HG03064 (cell line): ENCODE measurements around the gene GDNF.
"Not testable (repeated sequence)": the region's sequence is repeated elsewhere in the genome, so short reads cannot be mapped to it uniquely, and the experiment has no call there.

Source experiments
- ATAC-seq: cut with Tn5 transposase; IDR thresholded peaks from one replicate; pipeline ENCODE4 v1.9.1; 2021; ENCODE audit warnings: low read depth; ENCODE audit not compliant: unreplicated experiment

The GDNF gene

DNA sequence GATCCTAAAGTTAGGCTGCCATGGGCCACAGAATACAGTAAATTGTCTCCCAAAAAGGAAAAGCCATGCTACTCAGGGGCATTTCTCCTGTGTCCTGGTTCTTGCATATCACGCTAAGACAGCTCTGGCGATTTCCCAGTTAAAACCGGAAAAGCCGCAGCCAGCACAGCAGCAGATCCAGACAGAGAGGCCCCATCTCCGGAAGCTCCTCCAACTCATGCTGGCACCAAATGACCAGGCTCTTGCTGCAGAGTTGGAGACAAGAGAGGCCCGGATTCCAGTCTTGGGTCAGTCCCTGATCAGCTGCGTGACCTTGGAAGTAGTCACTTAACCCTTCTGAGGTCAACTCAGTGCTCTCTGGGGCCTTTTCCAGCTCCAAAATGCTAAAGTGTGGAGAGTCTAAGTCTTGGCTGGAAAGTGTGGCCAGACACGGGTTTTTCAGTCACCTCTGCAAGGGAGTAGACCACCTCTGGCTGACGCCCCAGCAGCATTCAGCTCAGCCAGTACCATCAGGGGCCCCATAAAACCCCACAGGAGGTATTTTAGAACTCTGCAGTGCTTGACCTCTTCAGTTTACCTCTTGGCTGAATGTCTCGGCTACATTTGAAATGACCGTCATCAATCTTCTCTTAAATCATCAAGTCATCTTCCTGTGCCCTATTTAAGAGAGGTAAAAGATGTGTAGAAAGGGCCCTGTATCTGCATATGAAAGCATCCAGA, 16.2 kb downstream of the GDNF start:
- ATAC-seq = no peak

DNA sequence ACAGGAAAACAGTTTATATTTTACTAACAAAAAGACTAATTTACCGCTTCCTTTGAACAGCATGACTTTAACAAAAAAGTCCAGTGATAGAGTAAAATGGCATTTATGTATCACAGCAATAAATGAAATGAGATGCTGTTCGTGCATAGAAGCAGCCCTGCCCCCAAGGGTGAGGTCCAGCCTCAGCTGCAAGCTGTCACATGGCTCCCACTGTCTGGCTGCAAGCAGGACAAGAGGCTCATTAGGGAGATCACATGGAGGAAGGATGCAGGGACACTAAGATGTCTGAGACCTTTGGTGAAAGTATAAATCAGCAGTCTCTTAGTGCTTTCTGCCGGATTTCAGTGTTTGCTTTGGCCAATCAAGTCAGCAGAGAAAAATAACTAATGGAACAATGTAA, 23.0 kb downstream of the GDNF start:
- no peak for ATAC-seq

DNA sequence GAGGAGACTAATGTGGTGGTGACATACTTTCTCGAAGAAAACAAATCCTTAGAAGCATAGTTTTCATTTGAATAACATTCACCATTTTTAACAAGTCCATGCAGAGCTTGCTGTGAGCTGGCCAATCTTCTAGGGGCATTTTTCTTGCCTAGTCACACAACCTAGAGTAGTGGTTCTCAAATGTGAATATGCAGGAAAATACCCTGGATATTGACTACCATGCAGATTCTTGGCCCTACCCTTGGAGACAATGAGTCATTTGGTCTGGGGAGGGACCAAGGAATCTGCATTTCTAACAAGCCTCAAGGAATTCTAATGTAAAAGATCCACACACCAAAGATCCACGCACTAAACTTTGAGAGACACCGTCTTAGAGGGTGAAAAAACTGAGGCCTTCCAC, 23.5 kb downstream of the GDNF start:
- ATAC-seq = no peak

- no peak for ATAC-seq
Measured at GRCh38 chr5:37815913-37816312, 23.9 kb downstream of the GDNF start.

DNA sequence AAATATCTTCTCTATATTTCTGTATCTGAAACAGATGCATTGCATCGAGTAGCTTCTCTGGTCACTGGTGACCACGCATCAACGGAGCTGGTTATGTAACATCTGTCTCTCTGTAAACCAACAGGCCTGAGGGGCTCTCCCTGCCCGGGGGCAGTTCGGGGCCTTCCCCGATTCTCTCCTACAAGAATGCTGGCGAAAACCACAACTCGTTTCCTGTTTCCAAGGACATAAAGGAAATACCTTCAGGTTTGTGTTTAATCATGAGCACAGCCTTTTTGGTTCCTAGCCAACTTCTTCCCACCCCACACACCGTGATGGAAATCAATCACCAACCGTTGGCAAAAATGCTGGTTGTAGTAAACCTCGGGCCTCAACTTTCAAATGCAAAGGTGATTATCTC, 25.1 kb downstream of the GDNF start:
- ATAC-seq = no peak

DNA sequence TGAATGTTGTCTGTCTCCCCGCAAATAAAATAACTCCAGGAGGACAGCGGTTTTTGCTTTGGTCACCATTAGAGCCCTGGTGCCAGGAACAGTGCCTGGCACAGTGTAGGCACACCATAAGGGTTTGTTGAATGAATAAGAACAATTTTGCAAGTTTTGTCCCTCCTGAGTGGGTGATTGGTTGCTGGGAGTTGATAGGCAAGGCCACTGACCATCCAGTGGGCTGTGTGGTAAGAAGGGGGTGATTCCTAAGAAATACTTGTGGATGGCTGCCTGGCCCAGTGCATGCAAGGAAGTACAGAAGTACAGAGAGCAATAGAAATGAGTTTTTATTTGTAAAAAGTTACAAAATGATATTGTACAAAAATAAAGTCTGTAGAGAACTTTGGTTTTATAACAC, 27.5 kb downstream of the GDNF start:
- no peak for ATAC-seq

DNA sequence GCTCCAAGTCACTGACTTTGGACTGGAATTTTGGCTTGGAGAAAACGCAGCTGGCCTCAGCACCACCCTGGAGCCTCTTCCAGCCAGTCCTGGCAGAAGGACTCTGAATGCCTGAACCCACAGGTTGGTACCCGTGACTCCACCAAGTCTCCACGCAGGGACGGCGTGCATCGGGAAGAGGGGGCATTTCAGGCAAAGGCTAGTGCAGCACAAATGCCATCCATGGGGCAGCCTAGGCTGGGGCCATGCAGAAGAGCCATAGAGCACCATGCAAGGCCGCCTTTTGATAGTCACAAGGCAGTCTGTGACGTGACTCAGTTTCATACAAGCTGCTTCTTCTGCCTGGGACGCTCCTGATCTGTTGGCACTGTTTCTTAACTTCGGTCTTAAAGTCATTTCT, 28.0 kb downstream of the GDNF start:
- ATAC-seq = no peak

DNA sequence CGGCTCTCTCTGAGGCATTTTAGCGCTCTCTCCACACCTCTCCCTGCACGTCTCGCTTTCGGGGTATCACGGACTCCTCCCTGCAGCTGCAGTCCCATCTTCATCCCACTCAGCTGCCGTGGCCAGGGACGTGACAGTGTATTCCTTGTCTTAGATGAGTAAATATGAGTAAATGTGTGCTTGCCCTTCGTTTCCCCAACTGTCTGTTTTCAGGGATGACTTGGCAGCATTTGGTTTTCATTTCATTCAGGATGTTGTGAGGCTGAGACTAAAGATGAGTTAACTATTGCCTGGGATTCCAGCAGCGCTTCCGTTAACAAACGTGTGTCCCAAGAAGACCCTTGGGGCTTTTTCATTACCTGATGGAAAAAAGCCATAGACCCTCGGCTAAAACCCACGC, 29.5 kb downstream of the GDNF start:
- no peak for ATAC-seq

GRCh38 chr5:37808945-37809344, 30.9 kb downstream of the GDNF start:
- no peak for ATAC-seq

GRCh38 chr5:37807621-37808301, 32.1 kb downstream of the GDNF start:
- ATAC-seq = no peak

GRCh38 chr5:37807015-37807414, 32.8 kb downstream of the GDNF start:
- no peak for ATAC-seq

DNA sequence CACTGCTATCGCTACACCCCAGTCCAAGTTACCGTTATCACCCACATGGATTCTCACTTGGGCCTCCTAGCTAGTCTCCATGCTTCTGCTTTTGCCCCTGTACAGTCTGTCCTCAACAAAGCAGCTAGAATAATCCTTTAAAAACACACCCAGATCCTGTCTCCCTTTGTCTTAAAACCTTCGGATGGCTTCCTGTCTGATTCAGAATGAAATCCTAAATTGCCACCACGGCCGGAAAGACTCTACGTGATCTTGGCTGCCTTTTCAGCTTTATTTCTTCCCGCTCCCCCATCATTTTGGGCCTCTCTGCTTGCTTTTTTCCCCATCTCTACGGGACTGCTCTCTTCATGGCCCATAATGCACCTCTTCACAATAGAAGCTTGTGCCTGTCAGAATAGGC, 33.4 kb downstream of the GDNF start:
- no peak for ATAC-seq

- no peak for ATAC-seq
Measured at GRCh38 chr5:37806016-37806415, 33.8 kb downstream of the GDNF start.

- no peak for ATAC-seq
Measured at GRCh38 chr5:37804401-37804800, 35.4 kb downstream of the GDNF start.

- ATAC-seq = no peak
Measured at GRCh38 chr5:37803487-37803886, 36.4 kb downstream of the GDNF start.

DNA sequence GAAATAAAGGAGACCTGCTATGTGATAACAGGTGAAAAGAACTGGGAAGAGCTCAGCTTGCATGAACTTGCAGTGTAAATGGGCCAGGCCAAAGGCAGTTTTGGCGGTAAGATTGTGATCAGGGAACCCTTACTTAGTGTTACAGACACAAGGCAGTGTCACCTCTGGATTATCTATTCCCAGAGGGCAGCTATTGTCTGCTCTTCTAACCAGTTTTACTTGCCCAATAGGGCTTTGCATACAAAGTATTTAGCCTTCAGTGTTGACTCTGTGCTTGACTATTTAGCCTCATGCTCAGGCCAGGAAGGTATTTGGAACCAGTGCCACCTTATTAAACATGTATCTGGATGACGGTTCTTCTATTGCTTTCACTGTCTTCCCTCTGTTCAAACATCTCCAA, 38.3 kb downstream of the GDNF start:
- ATAC-seq = no peak

DNA sequence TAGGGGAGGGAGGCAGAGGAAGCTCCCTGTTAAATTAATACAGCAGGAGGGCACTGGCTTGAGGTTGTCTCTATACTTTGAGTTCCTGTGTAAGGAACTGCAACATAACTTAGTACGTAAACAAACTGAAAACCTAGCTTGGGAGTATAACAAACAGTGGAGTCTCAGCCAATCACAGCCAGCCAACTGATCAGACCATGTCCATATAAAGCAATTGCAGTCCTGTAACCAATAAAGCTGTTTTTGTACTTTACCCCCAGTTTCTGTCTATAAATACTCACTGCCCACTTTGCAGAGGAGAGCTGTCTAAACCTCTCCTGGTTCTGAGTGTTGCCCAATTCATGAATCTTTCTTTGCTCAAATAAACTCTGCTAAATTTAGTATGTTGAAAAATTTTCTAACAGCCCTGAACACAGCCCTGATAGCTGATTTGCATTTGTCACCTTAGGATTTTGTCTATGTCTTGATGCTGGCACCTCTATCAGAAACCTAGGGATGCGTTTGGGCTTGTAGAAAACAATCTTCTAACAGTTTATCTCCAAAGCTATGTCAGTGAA, 39.9 kb downstream of the GDNF start:
- ATAC-seq = no peak

DNA sequence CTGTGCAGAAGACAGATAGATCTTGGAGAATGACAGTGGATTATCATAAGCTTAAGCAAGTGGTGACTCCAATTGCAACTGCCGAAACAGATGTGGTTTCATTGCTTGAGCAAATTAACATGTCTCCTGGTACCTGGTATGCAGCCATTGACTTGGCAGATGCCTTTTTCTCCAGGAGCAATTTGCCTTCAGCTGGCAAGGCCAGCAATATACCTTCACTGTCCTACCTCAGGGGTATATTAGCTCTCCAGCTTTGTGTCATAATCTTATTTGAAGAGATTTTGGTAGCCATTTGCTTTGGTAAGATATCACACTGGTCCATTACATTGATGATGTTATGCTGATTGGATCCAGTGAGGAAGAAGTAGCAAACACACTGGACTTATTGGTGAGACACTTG, 43.4 kb downstream of the GDNF start:
- ATAC-seq = not testable (repeated sequence)

GRCh38 chr5:37795292-37795691, 44.5 kb downstream of the GDNF start:
- ATAC-seq = not testable (repeated sequence)

DNA sequence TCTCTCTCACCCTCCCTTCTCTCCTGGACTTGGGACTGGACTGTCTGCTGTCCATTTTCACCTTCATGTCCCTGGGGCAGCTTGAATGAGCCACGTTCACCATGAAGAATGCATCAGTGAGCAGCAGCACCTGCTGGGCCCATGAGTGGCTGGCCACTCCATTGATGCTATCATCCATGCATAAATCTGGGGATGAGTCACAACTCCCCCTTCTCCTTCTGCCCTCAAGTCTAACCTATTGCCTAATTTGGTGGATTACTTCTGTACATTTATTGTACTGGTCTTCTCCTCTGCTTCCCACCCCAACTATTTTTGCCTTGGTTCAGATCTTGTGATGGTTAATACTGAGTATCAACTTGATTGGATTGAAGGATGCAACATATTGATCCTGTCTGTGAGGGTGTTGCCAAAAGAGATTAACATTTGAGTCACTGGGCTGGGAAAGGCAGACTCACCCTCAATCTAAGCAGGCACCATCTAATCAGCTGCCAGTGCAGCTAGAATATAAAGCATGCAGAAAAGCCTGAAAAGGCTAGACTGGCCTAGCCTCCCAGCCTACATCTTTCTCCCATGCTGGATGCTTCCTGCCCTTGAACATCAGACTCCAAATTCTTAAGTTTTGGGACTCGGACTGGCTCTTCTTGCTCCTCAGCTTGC, 46.7 kb downstream of the GDNF start:
- ATAC-seq = no peak

- ATAC-seq = no peak
Measured at GRCh38 chr5:37791321-37791720, 48.5 kb downstream of the GDNF start.

GRCh38 chr5:37789991-37790390, 49.9 kb downstream of the GDNF start:
- no peak for ATAC-seq
